Thoracic aorta (tissue), 2 donors: ENCODE data around the gene CTSH. TPM values are rescaled to one million over a fixed set of nuclear protein-coding genes. Genes with fewer than 3 reads are reported as not detected.
A peak's percentile ranks its signal among the peaks of the same experiment; 100 is the strongest.

Experiments used
- ATAC-seq: fragments of 150-250 bp; one replicate; pipeline ENCODE4 v1.8.0; 2017; ENCODE audit warnings: low read depth; ENCODE audit not compliant: insufficient number of reproducible peaks, low FRiP score
- DNase-seq: peaks from one replicate; pipeline ENCODE4 v3.0.0-alpha.2; 2020; ENCODE audit warnings: low spot score
- H3K27ac ChIP-seq, 2 donors: fragments of 200-600 bp; sonication (generic); 1 replicate in 1 of 2; 2 replicates in 1 of 2; pipeline ENCODE4 v1.5.1; 2016; ENCODE audit warnings: mild to moderate bottlenecking in 2 of 2, moderate library complexity in 2 of 2
- H3K27me3 ChIP-seq: fragments of 200-600 bp; sonication (generic); replicated peaks from 2 replicates; pipeline ENCODE4 v1.6.0; 2016; ENCODE audit warnings: mild to moderate bottlenecking; ENCODE audit not compliant: insufficient read depth
- H3K36me3 ChIP-seq: fragments of 200-600 bp; sonication (generic); one replicate; pipeline ENCODE4 v1.5.1; 2016
- H3K4me1 ChIP-seq, 2 donors: fragments of 200-600 bp; sonication (generic); 1 replicate in 1 of 2; 2 replicates in 1 of 2; pipeline versions ENCODE4 v1.5.1 to v1.6.0; 2016; ENCODE audit warnings: low read depth in 2 of 2, mild to moderate bottlenecking in 1 of 2; ENCODE audit not compliant: control insufficient read depth in 1 of 2
- H3K4me3 ChIP-seq: fragments of 200-600 bp; sonication (generic); 2 replicates; pipeline ENCODE4 v1.5.1; 2016; ENCODE audit warnings: mild to moderate bottlenecking
- H3K9me3 ChIP-seq: fragments of 200-600 bp; sonication (generic); 2 replicates; pipeline ENCODE4 v1.5.1; 2016
- CTCF ChIP-seq: fragments of 200-600 bp; sonication (generic); IDR thresholded peaks from one replicate; pipeline ENCODE4 v1.5.1; 2019; ENCODE audit warnings: antibody characterized with exemption
- total RNA-seq, 2 donors: library from RNA; depleted of rRNA; stranded (reverse); fragments of >200 nt; gene quantifications; one replicate each; pipeline versions ENCODE4 v1.1.0 to v1.2.3, GENCODE V29; 2016

The CTSH gene
- total RNA-seq, 2 donors from 2014 or later, result 136 to 149 TPM

GRCh38 chr15:78938658-78939488 lies 6.0 kb downstream of the CTSH start:
- Histone ChIP-seq H3K4me1 (peaks cover 5 to 23% of the 10 kb centered on the region in 2 donors), H3K9me3 (no peaks in the 10 kb centered on the region), H3K36me3 (no peaks in the 10 kb centered on the region), H3K4me3 (peak overlapping the region; percentile 7), H3K27ac (peak overlapping the region in 1 of 2 donors; percentile 15), H3K27me3 (no peaks in the 10 kb centered on the region)
- ATAC-seq (no peak), DNase-seq (no peak)
- TF ChIP-seq CTCF, result no peak

DNA sequence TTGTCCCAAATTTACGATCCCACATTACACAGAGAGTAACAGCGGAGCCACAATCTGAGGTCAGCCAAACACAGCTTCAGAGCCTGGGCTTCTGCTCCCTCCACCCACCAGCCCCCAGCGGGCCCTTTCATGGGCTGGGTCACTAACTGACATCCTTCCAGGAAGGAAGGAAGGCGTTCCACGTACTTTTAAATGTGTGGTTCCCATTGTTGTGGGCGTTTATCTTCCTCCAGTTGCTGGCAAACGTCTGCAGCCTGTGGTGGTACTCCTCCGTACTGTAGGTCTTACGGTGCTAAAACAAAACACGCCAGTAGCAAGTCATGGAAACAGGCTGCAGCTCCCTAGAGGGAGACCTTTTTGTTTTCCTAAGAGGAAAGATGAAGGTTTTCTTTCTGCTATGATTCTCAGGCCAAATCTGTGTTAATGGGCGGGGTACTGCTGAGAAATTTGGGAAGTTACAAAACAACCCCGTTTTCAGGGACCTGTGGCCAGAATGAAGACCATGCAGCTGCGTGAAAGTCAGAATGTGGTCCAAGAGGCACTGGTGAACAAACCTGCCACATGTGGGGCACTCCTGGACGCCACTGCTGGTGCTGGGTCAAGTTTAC lies 7.6 kb downstream of the CTSH start:
- ATAC-seq (no peak), DNase-seq (no peak)
- no peak for TF ChIP-seq CTCF
- Histone ChIP-seq H3K9me3 (no peaks in the 10 kb centered on the region), H3K27me3 (no peaks in the 10 kb centered on the region), H3K27ac (peak overlapping the region in 1 of 2 donors; percentile 16), H3K4me3 (no peak overlapping the region), H3K4me1 (peaks cover 10 to 34% of the 10 kb centered on the region in 2 donors), H3K36me3 (no peaks in the 10 kb centered on the region)

DNA sequence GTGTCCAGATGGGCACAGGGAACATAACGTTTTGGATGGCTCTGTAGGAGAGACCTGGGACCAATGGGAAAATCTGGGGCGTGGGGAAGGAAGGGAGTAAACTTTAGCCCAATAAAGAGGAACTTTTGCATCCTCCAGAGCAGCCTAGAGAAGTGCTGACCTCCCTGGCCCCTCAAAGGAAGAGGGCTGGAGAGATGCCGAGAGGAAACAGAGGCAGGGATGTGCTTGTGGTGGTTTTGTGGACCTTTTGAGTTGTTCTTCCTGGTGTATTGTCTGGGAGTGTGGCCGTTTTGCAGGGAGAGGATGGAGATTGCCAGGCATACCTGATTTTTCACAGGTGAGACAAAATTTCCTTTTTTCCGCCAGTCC lies 10.2 kb downstream of the CTSH start:
- no peak for ATAC-seq
- DNase-seq, result no peak

DNA sequence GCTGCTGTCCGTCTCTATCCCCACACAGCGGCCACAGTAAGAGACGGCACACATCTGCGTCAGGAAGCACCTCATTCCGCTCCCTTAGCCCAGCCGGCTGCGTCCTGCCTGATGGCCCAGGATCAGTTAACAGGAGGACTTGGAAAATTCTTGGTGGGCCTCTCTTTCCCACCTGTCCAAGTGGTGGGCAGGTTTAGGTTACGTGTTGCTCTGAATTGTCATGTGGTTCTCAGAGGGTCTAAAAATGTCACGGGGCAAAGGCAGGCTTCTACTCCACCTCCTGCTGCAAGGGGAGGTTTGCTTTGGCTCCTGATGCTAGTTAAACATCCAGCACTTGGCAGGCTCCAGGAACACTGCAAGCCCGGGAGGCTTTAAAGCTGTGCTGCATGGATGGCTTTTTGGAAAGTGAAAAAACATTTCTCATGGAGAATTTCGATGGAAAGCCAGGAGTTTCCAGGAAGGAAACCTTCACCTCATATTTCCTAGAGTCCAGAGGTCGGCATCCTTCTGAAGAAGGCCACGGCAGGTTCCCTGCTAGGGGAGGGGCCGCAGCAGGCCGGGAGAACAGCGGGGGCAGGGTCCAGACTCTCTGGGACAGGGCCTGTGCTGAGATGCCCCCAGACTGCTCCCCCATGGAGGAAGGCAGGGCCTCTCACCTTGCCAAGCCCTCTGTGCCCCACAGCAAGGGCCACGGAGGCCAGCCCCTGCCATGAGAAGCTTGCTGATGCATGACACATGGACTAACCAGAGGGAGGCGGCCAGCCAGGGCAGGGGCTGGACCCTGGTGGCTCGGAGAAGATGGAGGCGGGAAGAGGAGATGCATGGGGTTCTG lies 10.8 kb downstream of the CTSH start:
- DNase-seq (no peak), ATAC-seq (no peak)
- Histone ChIP-seq H3K27ac (peak overlapping the region; percentile 41 to 55), H3K27me3 (no peaks in the 10 kb centered on the region), H3K36me3 (no peaks in the 10 kb centered on the region), H3K9me3 (no peaks in the 10 kb centered on the region), H3K4me1 (peaks cover 10 to 40% of the 10 kb centered on the region in 2 donors), H3K4me3 (peak overlapping the region; percentile 61)
- no peak for TF ChIP-seq CTCF

More for the DNA sequence above, 10.2 kb downstream of the CTSH start:
- Histone ChIP-seq H3K9me3 (no peaks in the 10 kb centered on the region), H3K27ac (no peak overlapping the region), H3K27me3 (no peaks in the 10 kb centered on the region), H3K4me1 (peaks cover 10 to 40% of the 10 kb centered on the region in 2 donors), H3K4me3 (no peak overlapping the region), H3K36me3 (no peaks in the 10 kb centered on the region)
- no peak for TF ChIP-seq CTCF
